Activated CD4-positive, alpha-beta T cell treated with anti-CD3 and anti-CD28 coated beads for 24 hours (primary cell): ENCODE results near the gene ATP9A.
"Not testable (repeated sequence)": the region's sequence is repeated elsewhere in the genome, so short reads cannot be mapped to it uniquely, and the experiment has no call there.

Experiments used
- DNase-seq, 2 donors: peaks; one replicate each; pipeline ENCODE4 v3.0.0-alpha.2; 2020; ENCODE audit warnings: low read depth in 2 of 2

Gene ATP9A

DNA sequence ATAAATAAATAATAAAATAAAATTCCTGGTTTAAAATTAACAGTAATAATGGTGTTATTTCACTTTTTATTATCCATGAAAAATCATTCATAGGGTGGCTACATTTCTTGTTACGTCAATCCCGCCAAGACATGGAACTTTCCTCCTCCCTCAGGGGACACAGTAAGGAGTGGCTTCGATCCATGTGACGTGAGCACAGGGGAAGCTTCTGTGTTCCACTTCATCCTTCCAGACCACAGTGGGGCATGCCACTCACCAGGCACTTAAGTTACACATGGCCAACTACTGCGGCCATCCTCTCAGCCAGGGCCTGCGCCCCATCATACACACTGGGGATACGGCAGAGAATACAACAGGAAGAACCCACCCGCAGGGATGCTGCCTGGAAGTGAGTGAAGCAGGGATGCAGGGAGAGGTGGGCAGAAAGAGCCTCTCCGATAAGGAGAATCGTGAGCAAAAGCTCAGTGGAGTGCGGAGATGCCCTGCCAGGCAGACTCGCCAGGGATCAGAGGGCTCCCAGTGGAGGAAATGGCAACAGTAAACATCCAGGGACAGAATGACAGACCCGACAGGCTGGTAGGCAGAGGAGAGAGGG is 75.3 kb downstream of the ATP9A start:
- DNase-seq: no peak

DNA sequence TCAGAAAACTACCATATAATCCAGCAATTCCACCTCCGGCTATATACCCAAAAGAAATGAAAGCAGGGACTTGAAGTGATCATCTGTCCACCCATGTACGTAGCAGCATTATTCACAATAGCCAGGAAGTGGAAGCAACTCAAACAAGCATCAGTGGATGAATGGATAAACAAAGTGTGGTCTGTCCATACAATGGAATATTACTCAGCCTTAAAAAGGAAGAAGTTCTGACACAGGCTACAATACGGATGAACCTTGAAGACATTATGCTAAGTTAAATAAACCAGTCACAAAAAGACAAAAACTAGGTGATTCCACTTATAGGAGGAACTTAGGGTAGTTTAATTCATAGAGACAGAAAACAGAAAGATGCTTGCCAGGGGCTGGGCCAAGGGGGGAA is 76.5 kb downstream of the ATP9A start:
- DNase-seq: no peak

DNA sequence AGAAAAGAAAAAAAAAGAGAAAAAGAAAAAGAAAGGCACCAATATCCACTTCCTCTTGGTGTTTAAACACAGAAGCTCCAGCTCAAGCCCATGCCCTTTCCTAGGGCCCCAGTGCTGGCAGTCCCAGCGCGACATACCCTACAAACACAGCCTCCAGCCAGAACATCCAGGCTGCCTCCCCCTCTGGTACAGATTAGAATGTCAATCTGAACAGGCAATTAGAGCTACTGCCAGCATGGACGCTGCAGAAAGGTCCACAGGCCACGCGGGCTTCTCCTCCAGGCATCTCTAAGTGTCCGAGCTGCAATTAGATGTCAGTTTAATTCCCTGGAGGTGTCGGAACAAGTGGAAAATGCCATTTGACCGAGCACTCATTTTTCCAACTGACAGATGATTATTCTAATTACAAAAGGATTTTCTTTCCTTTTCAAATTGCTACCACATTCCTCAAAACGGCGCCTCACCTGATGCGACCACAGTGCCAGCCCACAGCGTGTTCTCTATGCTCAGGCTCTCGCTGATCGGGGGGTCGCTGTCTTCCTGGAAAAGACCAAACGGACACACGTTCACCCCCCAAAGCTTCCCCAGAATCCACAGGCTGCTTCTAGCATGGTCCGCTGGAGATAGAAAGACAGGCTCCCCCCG is 79.5 kb downstream of the ATP9A start:
- DNase-seq: no peak

DNA sequence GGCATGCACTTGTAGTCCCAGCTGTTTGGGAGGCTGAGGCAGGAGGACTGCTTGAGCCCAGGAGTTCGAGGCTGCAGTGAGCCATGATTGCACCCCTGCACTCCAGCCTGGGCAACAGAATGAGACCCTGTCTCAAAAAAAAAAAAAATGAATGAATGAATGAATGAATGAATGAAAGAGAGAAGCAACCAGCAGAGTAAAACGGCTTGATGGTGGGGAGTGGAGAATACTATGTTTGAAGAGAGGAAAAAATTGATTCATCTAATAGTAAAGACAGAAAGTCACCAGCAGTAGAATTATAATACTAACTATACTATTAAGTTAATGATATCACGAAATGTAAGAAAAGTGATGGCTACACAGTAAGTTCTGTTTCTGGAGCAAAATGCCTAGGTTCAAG is 80.6 kb downstream of the ATP9A start:
- no peak for DNase-seq

DNA sequence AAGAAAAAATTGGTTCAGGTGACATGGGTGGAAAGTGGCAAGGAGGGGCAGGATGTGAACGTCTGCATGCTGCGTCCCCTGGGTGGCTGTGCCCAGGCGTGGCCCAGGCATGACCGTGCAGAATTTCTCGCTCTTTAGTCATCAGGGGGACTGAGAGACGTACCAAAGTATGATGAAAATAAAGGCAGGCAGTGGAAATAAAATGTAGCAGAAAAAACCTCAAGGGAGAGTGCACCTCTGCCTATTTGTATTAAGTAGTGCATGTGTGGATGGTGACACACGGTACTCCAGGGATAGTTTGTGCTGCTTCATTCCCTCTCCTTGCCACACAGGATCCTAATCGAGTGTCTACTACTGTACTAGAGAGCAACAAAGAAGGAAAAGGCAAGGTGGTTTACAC is 81.1 kb downstream of the ATP9A start:
- DNase-seq: no peak

DNA sequence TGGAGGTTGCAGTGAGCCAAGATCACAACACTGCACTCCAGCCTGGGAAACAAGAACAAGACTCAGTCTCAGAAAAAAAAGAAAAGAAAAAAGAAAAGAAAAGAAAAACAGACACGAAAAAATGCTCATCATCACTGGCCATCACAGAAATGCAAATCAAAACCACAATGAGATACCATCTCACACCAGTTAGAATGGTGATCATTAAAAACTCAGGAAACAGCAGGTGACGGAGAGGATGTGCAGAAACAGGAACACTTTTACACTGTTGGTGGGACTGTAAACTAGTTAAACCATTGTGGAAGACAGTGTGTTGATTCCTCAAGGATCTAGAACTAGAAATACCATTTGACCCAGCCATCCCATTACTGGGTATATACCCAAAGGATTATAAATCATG is 82.7 kb downstream of the ATP9A start:
- DNase-seq: not testable (repeated sequence)

DNA sequence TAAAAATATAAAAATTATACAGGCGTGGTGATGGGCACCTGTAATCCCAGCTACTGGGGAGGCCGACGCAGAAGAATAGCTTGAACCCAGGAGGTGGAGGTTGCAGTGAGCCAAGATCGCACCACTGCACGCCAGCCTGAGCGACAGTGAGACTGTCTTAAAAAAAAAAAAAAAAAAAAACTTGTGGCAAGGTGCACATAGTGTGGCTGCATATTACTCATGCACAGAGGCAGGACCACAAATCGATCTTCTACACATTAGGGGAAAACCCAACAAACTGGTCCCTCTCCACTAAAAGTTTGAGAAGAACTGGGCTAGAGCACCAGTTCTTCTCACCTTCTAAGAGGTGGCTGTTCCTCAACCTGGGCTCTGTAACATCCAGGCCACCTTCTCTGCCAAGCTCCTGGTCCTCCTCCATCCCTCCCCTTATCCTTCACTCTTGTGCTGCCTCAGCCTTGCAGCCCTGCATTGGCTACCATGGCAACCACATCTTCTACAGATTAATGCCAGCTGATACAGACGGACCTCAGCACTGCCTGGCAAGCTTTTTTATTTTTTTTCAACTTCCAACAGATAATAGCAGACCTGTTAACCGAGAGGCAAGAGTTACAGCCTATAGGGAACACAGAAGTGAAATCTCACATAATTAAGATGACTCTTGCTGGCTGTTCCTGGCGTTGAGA is 88.0 kb downstream of the ATP9A start:
- no peak for DNase-seq

DNA sequence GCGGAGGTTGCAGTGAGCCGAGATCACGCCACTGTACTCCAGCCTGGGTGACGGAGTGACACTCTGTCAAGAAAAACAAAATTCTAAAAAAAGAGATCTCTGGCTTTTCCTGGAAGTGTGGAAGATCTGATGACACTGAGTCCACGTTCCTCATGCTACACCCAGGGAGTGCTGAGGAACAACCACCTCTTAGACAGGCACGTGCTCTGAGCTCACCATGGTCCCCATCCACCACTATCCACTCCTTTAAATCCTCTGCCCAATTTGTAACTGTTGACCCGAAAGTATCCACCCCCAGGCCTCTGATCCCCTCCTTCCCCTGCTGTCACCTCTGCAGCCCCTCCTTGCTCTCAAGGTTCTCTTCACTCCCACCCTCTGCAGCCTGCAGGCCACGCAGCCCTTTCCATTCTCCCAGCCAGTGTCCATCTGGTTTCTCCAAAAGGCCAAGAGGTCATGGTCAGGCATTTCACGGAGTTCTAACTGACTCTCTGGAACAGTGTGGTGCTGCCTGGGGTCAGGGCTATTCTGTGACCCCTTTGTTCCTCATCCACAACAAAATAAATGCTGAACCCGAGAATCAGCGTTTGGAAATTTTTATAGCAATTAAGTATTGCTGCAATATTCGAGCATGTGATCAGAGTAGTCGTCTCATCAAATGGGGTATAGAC is 88.8 kb downstream of the ATP9A start:
- DNase-seq: no peak

DNA sequence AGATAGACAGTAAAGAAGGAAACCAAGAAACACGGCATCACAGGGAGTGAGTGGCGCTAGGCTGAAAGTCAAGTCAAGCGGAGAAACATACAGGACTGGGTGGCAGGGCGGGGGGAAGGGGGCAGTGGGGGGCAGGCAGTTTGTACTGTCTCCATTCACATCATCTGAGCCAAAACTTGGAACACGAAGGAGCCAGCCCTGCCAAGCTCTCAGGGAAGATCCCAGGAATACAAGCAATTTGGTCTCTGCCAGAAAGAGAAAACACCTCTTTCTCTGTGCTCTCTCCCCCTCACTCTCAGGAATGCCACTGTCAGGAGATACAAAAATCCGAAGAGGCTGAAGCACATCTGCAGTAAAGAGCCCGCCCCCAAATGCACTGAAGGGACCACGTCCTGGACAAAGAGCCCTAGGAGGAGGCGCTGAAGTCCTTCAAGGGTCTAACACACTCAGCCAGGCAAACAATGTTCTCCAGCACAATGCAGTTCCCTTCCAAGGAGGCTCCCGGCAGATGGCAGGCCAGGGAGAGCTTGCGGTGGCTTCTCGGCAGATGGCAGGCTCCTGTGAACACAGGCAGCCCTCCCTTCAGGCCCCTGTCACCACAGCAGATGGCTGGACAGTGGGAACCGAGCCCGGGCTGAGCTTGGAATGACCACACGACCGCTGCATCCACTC is 90.0 kb downstream of the ATP9A start:
- no peak for DNase-seq

DNA sequence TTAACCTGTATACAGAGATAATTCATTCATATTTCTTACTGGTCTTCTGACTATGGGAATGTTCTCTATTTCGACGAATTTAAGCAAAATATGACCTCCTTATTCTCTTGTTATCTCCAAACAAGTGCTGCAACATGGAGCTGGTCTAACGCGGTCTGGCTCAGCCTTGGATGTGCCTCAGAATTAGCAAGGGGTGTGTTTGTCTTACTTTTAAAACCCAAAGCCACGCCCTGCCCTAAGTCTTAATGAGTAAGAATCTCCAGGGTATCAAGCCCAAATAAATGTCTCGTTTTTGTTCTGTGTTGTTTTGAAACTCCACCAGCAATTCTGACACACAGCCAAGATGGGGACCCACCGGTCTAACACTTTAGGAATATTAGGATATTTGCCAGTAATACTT is 99.2 kb downstream of the ATP9A start:
- DNase-seq: no peak

DNA sequence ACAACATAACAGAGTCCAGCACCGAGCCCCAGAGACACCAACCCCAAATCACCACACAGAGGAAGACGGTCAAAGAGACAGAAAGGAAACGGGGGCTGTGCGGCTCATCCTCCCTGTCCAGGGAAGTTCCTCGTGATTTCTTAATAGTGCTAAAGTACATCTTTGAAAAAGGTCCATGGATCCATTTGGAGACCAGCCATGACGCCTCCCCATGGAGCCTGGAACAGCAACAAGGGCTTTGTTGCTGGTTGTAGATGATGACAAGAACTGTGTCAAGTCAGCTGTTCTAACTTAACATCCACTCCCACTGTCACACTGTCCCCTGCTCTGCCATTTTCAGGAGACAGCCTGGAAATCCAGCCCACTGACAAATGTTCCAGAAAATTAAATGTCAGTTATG is 99.7 kb downstream of the ATP9A start:
- DNase-seq: no peak

DNA sequence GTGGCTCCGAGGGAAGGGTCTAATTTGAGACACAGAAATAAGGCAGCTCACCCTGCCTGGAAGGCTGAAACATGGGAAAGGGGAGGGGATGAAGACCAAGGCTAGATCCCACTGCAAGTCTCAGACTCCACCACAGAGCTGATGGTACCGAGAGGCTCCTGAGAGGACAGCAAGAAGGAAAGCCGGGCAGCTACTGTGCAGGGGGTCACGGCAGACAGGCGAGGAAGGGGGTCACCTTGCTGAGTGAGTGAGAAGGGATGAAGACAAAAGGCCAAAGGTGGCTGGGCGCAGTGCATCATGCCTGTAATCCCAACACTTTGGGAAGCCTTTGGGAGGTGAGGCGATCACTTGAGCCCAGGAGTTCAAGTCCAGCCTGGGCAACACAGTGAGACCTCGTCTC is 100.7 kb downstream of the ATP9A start:
- DNase-seq: no peak

DNA sequence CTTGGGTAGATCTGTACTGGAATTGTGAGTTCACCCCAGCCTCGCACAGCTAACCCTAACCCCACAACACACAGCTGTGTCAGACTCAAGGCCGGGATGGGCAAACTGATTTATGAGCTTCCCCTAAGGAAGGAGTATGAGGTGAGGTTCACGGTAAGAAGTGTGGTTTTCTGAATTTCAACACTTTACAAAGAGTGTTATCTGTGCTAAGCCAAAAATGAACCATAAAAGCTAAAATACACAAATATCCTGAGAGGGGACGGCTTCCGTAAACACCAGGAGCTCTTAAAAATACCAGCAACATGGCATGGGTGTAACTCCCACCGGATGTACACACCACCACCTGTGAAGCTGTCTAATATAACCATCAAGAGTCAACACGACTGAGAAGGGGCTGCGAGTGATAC is 101.2 kb downstream of the ATP9A start:
- DNase-seq: no peak

DNA sequence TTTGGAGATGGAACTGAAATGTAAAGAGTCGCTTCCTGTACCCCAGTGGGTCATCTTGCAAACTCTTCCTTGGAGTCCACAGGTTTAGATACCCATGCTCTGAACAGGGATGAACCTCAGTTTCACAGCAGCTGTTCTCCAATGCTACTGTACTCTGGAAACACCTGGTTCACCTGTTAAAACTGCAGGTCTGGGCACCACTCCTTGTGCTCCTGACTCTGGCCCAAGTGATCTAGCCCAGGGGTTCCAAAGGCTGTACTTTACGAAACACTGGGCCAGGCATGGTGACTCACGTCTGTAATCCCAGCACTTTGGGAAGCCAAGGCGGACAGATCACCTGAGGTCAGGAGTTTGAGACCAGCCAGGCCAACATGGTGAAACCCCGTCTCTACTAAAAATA is 102.1 kb downstream of the ATP9A start:
- no peak for DNase-seq

DNA sequence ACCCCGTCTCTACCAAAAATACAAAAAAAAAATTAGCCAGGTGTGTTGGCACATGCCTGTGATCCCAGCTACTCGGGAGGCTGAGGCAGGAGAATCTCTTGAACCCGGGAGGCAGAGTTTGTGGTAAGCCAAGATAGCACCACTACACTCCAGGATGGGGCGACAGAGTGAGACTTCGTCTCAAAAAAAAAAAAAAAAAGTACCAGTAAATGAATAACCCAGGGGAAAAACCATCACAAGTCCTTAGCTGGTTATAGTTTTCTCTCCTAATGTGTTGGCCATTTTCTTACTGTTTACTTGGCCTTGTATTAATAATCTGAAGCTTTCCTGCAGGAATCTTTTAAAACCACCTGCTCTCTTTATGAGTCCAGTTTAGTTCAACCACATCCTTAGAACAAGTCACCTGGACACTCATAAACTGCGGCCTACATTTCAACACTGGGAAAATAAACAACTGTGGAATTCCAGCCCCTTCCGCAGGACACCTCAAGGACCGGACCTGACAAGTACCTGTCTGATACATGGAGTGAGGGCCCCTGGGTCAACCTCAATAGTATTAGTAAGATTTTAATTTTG is 102.6 kb downstream of the ATP9A start:
- no peak for DNase-seq

DNA sequence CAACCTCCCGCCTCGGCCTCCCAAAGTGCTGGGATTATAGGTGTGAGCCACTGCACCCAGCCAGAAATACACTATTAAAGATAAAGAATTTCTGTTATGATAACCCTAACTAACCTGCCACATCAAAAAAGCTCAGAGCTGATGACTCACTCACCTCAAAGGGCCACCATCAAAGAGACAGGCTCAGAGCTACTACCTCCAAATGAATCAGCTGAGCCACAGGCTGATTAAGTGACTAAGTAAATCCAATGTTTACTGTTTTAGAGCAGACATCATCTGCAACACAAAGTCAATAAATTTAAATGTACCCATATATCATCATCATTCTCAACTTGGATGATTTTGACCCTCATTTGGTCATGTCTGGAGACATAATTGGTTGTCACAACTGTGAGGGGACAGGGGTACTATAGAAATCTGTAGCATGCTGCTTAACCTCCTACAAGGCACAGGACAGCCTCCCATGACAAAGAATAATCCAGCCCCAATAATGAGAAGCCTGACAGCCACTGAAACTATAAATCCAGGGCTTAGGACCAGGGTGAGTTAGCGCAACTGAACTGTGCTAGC is 106.5 kb downstream of the ATP9A start:
- peak; percentile 8 to 36 for DNase-seq

DNA sequence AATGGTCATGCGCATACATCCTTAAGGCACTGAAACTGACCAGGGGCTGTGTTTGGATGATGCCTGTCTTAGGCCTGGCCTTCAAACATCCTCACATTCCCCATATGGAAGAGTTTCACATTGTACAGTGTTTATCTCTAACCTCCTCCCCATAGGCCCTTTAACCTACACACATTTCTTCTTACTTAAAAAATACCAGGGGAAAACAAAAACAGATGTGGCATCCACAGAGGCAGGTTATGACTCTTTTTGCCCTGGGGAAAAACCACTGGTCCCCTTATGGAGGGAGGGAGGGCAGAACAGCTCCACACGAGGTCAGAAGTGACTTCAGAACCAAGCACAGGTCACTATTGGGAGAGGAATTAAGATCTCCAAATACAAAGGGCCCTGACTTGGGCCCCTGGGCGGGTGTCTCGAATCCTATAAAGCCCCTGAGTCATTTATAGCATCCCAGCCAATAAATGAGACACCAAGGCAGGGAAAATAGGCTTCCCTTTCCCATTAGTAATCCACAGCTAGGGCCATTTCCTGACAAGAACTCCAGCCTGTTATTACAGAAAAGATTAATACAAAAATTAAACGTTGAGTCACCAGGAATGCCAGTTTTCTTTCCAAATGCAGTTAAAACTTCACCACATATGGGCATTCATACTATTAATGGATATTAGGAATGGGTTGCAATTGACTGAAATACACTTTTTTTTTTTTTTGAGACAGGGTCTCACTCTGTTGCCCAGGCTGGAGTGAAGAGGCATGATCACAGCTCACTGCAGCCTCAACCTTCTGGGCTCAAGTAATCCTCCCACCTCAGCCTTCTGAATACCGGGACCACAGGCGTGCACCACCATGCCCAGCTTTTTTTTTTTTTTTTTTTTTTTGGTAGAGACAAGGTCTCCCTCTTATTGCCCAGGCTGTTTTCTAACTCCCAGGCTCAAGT is 107.2 kb downstream of the ATP9A start:
- DNase-seq: no peak

DNA sequence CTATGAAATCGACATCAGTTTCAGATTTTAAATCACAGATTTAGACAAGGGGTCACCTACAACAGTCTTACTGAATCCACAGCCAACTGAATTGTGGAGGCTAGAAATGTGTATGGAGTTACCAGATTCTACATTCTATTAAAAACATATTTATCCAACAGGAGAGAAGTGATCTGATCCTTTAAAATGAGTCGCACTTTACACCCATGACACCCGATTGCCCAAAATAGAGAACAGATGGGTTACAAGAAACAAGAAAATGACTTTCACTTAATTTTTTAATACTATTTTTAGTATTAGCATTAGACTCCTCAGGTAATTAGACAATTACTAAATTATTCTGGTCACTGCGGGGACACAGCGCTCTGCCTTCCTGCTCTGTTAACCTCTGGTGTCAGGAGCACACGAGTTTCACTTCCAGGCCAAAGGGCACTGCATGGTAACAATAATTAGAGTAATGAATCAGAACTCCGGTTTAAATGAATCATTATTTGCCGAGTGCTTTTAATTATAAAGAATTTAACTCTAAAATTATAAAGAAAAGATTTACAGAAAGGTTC is 108.6 kb downstream of the ATP9A start:
- no peak for DNase-seq

DNA sequence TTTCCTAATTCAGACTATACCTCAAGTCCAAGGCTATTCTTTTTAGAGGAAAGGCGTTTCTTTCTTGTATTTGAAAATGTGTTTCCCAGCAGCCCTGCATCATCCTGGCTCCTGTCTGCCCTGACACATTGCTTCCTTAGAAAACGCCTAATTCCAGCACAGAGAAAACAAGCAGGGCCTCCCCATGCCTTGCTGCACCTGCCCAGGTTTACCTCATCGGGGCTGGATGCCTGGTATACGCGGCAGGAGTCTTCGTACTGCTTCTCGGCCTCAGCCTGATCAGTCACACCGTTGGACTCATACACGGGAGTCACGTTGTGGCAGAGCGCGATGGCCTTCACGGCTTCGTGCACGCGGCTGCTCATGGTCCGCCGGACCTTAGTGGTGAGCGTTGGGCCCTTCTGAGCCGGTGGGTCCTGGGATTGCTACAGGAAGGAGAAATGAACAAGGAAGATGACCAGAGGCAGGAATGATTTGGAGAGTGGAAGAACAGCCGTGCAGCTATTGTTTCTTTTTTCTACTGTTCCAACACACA is 111.4 kb downstream of the ATP9A start:
- no peak for DNase-seq

DNA sequence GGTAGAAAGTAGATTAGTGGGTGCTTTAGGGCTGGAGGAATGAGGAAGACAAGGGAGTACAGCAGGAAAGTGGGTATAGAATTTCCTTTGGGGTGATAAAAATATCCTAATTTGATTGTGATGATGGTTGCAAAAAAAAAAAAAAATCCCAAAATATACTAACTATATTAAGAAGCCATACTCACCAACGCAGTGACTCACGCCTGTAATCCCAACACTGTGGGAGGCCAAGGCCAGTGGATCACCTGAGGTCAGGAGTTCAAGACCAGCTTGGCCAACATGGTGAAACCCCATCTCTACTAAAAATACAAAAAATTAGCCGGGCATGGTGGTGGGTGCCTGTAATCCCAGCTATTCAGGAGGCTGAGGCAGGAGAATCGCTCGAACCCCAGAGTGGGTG is 112.1 kb downstream of the ATP9A start:
- not testable (repeated sequence) for DNase-seq
